Raji (cell line): ENCODE measurements around the gene MT3.

ENCODE experiments used
- POLR2A ChIP-seq: IDR thresholded peaks from 2 replicates; pipeline ENCODE4 v1.6.1; 2011; ENCODE audit warnings: low read depth, low read length, control low read depth; ENCODE audit not compliant: insufficient read depth

Gene MT3

DNA sequence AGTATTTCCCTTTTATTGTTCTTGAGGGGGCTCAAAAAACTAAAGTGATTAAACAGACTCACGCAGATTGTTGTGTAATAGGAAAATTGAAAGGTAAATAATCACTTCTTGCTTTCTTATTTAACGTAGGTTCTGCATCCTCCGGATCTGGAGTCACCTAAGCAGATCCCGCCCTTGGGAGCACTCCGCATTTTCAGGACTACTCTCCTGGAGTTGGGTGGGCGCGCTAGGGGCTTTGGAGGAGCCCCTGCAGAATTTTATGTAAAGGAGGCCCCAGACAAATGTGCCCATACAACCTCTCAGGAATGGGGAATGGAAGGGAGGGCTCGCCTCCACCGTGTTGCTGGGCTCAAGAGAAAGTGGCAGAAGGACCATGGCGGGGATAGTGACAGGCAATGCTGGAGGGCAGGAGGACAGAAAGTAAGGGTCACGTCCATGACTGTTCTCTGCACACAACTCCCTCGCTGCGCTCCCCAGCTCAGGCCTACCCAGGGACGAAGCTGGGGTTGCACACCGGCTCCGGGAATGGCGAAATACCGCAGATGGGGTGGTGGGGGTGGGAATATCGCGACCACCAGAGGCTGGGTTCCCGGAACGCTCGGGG is 27.4 kb downstream of the MT3 start:
- no peak for TF ChIP-seq POLR2A

DNA sequence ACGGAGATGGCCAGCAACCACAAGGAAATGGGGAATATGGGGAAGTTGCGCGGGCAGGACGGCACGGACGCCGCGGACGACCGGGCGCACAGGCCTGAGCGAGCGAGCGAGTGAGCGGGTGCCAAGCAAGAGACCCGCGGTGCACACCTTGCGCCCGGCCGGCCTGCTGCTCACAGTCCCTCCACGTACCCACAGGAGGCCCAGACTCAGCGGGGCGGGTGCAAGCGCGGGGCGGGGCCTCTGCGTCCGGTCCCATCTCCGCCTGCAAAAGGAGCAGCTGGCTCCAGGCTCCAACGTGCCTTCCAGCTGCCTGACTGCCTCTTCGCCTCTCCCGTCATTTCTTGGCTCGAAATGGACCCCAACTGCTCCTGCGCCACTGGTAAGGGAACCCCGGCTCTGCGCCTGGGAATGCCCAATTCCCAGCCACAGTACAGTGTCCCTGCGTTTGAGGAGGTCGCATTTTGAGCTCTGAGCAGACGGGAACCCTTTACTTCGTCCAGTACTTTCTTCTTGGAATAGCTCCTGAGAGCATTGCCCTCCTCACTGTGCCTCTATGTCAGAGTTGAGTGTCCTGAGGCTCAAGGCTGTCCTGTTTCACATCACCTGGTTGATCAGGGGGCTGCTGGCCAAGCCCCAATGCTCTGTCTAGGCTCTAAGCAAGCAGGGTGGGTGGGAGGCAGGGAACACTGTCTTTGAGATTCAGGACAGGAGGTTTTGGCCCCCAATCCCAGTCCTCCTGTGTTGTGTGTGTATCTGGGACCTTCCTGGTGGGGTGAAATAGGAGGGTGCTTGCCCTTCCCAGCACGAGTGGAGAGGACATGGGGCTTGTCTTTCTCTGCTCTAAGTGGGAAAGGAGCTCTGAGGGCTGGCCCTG is 28.1 kb downstream of the MT3 start:
- TF ChIP-seq POLR2A, result no peak

DNA sequence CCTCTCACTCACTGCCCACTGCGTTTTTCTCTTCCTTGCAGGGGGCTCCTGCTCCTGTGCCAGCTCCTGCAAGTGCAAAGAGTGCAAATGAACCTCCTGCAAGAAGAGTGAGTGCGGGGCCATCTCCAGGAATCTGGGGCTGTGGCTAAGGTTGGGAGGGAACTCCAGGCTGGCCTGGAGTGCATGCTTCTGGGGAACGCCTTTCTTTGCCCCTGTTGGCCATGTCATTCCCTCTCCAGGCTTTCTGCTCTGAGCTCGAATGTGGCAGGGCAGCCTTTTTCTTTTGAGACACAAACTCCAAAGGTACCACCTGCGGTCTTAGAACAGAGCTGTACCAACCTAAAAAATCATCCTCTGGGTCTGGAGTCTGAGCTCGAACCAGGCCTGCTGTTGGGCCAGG is 28.8 kb downstream of the MT3 start:
- no peak for TF ChIP-seq POLR2A

DNA sequence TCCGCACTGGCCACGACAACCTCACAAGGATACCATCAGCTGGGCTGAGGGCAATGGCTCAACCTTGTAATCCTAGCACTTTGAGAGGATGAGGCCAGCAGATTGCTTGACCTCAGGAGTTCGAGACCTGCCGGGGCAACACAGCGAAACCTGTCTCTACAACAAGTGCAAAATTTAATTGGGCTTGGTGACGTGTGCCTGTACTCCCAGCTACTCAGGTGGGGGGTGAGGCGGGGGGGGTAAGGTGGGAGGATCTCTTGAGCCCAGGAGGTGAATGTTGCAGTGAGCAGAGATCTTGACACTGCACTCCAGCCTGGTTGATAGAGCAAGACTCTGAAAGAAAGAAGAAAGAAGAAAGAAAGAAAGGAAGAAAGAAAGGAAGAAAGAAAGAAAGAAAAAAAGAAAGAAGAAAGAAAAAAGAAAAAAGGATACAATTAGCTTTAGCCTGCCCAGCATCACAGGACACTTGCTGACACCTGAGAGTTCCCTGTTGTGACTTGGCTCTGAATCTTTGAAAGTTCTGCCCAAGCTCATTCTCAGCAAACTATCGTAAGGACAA is 31.1 kb downstream of the MT3 start:
- TF ChIP-seq POLR2A, result no peak

DNA sequence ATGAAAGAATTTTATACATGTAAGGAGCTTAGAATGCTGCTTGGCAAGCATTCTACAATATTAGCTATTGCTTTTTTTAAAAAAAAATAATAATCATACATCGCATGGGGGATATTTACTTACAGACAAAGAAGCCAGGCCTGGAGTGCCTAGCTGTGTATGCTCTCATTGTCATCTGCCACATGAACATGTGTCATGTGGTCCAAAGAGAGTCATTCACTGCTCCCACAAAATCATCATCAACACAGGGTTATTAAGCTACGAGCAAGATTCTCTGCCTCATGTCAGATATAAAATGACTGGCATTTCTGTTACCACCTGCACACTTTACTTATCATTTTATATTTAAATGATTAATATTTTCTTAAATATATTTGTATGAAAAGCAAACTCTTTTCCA is 34.3 kb downstream of the MT3 start:
- no peak for TF ChIP-seq POLR2A

DNA sequence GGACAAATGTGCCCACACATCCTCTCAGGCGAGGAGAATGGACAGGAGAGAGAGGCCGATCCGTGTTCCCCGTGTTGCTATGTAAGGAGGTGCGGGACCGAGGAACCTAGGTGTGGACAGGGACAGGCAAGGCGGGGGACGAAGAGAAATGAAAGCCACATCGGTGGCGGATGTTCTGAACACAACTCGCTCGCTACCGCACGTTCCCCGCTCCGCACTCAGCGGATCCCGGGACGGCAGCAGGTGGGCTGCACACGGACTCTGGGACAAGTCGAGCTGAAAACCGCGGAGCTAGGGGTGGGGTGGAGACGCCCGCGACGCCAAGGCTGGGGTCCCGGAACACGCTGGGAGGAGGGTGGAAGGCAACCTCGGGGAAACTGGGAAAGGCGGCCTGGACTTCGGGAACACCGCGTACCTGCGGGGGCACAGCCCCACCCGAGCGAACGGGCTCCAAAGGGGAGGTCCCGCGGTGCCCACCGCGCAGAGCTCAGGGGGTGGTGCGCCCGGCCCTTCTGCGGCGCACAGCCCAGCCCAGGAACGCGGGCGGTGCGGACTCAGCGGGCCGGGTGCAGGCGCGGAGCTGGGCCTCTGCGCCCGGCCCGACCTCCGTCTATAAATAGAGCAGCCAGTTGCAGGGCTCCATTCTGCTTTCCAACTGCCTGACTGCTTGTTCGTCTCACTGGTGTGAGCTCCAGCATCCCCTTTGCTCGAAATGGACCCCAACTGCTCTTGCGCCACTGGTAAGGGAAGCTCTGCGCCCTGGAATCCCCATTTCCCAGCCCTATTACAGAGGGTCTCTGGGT is 36.0 kb downstream of the MT3 start, which contains the start of gene MT1E:
Gene MT1E, plus strand, starts transcription at position 642 of the 803 bp plus-strand sequence. Its CDS starts 71 bp downstream, at position 713.
- no peak for TF ChIP-seq POLR2A

DNA sequence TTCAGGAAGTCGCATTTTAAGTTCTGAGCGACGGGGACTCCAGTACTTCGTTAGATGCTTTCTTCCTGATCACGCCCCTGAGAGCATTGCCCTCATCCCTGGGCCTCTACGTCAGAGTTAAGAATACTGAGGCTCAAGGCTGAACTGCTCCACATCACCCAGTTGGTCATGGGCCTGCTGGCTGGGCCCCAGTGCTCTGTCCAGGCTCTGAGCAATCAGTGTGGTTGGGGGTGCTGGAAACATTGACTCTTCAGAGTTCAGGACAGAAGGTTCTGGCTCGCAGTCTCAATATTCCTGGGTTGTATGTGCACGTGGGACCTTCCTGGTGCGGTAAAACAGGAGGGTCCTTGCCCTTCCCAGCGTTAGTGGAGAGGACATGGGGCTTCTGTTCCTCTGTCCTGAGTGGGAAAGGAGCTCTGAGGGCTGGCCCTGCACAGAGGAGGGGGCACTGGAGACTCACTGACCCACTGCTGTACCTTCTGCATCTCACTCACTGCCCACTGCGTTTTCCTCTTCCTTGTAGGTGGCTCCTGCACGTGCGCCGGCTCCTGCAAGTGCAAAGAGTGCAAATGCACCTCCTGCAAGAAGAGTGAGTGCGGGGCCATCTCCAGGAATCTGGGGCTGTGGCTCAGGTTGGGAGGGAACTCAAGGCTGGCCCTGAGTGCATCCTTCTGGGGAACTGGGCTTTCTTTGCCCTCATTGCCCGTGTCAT is 36.8 kb downstream of the MT3 start:
- no peak for TF ChIP-seq POLR2A

DNA sequence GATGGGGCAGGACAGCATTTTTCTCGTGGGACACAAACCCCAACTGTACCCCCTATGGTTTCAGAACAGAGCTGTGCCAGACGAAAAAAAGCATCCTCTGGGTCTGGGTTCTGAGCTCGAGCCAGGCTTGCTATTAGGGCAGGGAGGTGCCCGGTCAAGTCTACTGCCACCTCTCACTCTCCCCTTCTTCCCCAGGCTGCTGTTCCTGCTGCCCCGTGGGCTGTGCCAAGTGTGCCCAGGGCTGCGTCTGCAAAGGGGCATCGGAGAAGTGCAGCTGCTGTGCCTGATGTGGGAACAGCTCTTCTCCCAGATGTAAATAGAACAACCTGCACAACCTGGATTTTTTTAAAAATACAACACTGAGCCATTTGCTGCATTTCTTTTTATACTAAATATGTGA is 37.4 kb downstream of the MT3 start:
- no peak for TF ChIP-seq POLR2A

DNA sequence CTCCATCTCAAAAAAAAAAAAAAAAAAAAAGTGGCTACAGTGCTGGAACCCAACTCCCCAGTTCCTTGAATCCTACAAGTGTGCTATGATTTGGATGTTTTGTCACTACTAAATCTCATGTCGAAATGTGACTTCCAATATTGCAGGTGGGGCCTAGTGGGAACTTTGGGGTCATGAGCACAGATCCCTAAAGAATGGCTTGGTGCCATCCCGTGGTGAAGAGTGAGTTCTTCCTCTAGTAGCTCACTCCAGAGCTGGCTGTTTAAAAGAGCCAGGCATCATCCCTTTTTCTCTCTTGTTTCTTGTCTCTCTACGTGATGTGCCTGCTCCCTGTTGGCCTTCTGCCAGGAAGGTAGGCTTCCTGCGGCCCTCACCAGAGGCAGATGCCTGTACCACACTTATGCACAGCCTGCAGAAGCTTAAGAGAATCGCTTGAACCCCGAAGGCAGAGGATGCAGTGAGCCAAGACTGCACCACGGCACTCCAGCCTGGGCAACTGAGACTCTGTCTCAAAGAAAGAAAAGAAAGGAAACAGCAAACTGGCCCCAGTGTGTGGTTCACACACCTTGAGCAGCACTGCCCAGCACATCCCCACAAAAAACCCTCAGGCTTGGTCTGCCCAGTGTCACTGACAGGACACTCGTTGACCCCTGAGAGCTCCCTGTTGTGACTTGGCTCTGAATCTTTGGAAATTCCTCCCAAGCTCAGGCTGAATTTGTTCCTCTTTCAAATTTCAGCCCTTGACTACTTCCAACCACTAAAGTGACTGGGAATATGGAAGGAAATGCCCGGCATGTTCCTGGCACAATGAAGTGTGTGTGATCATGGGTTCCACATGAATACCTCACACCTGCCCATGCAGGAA is 39.4 kb downstream of the MT3 start:
- TF ChIP-seq POLR2A, result no peak

DNA sequence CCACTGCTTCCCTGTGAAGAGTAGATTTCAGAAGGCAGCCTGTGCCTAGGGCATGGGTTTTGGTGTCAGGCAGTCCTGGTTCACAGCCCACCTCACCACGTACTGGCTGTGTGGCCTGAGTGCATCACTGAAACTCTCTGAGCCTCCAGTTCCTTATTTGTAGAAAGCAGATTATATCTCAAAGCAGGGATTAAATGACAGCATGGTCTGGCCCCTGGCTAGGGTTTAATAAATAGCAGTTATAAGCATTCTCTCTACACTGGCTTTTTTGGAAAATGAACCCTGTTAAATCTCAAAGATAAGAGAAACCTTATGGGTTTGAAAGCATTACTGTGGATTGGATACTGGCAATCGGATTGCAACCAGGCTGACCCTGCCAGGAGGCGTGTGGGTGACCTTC is 40.2 kb downstream of the MT3 start:
- TF ChIP-seq POLR2A, result no peak

DNA sequence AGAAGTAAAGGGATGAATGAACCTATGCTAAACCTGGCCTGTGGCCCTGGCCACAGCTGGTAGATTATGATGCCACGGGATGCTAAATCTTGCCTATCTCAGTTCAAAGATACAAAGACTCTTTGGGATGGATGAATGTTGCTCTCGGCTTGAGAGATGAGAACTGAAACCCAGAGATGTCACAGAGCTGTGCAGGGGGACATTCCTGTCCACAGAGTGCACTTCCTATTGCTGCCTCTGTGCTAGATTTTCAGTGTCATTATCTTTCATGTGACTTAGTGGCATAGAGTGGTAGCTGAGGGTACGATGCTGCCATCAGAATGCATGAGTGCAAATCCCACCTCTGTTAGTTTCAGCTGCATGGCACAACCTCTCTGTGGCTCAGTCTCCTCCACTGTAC is 40.8 kb downstream of the MT3 start:
- TF ChIP-seq POLR2A, result no peak

DNA sequence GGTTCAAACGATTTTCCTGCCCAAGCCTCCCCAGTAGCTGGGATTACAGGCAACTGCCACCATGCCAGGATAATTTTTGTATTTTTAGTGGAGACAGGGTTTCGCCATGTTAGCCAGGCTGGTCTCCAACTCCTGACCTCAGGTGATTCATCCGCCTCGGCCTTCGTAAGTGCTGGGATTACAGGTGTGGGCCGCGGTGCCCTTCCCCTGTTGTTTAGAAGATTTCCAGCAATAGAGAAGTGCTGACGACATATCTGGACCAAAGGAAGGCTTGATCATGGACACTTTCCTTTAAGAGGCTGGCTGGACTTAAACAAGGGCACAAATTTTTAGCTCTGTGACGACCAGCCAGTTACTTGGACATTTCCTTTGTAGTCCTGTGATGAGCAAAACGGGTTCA is 41.9 kb downstream of the MT3 start:
- no peak for TF ChIP-seq POLR2A

DNA sequence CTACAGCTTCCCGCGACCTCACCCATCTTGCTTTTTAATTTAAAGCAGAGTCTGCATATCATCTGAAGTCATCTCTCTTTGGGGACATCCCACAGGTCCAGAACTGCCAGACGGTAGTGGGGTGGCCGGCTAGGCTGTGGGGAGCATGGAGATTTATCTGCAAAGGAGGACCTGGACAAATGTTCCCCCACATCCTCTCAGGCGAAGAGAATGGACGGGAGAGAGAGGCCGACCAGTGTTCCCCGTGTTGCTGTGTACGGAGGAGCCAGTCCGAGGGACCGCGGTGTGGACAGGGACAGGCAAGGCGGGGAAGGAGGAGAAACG is 42.5 kb downstream of the MT3 start:
- no peak for TF ChIP-seq POLR2A
